ENCODE results near the gene DBNDD2.

DBNDD2 gene

GRCh38 chr20:45406260-45407066 is 1.6 kb upstream of the DBNDD2 start:
- TF ChIP-seq TAF1 (IDR thresholded peaks at IDR 0.05; ENCODE audit: borderline replicate concordance, insufficient read depth, low read length) (no peak), SIN3A (IDR thresholded peaks at IDR 0.05; ENCODE audit: borderline replicate concordance, insufficient read depth, low read length) (no peak)

- TF ChIP-seq TAF1 (IDR thresholded peaks at IDR 0.05; ENCODE audit: borderline replicate concordance, insufficient read depth, low read length) (no peak), POLR2AphosphoS5 (IDR thresholded peaks at IDR 0.05; ENCODE audit: low read depth, low read length) (no peak), REST (IDR thresholded peaks at IDR 0.05; ENCODE audit: insufficient read depth in 1 of 2, low read depth in 2 of 2, low read length in 2 of 2) (no peak), SIN3A (IDR thresholded peaks at IDR 0.05; ENCODE audit: borderline replicate concordance, insufficient read depth, low read length) (no peak), FOXP2 (optimal IDR thresholded peaks at IDR 0.05; ENCODE audit: borderline replicate concordance, extremely low read depth, extremely low read length, insufficient read depth) (no peak)
Measured at GRCh38 chr20:45407067-45407745, 883 bp upstream of the DBNDD2 start.

- TF ChIP-seq FOXP2 (optimal IDR thresholded peaks at IDR 0.05; ENCODE audit: borderline replicate concordance, extremely low read depth, extremely low read length, insufficient read depth) = no peak
- no peak for TF ChIP-seq REST (IDR thresholded peaks at IDR 0.05; ENCODE audit: insufficient read depth in 1 of 2, low read depth in 2 of 2, low read length in 2 of 2)
- TF ChIP-seq TAF1 (IDR thresholded peaks at IDR 0.05; ENCODE audit: borderline replicate concordance, insufficient read depth, low read length) = no peak
- no peak for TF ChIP-seq POLR2AphosphoS5 (IDR thresholded peaks at IDR 0.05; ENCODE audit: low read depth, low read length)
- TF ChIP-seq SIN3A (IDR thresholded peaks at IDR 0.05; ENCODE audit: borderline replicate concordance, insufficient read depth, low read length) = no peak
Measured at GRCh38 chr20:45408646-45409213, 641 bp downstream of the DBNDD2 start.

- TF ChIP-seq FOXP2 (optimal IDR thresholded peaks at IDR 0.05; ENCODE audit: borderline replicate concordance, extremely low read depth, extremely low read length, insufficient read depth) = no peak
- no peak for TF ChIP-seq REST (IDR thresholded peaks at IDR 0.05; ENCODE audit: insufficient read depth in 1 of 2, low read depth in 2 of 2, low read length in 2 of 2)
- no peak for TF ChIP-seq POLR2AphosphoS5 (IDR thresholded peaks at IDR 0.05; ENCODE audit: low read depth, low read length)
- TF ChIP-seq SIN3A (IDR thresholded peaks at IDR 0.05; ENCODE audit: borderline replicate concordance, insufficient read depth, low read length) = no peak
- no peak for TF ChIP-seq TAF1 (IDR thresholded peaks at IDR 0.05; ENCODE audit: borderline replicate concordance, insufficient read depth, low read length)
Measured at GRCh38 chr20:45409521-45410272, 1.6 kb downstream of the DBNDD2 start.

DNA sequence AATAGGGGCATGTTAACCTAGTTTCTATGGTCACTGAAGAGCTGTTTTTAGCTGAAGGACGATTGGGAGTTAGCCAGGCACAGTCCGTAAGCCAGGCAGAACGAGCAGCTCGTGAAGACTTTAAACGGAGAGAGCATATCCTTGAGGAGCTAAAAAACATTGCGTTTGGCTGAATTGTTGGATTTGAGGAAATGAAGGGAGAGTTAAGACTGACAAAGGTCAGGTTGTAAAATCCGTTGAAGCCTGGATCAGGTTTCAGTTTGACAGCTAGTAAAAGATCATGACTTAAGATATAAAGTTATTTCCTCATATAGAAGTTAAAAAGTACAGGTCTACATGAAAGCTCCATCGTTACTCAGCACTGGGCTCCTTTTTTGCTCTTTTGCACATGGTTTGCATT is 2.8 kb downstream of the DBNDD2 start:
- TF ChIP-seq POLR2AphosphoS5 (IDR thresholded peaks at IDR 0.05; ENCODE audit: low read depth, low read length) (no peak), SIN3A (IDR thresholded peaks at IDR 0.05; ENCODE audit: borderline replicate concordance, insufficient read depth, low read length) (no peak), FOXP2 (optimal IDR thresholded peaks at IDR 0.05; ENCODE audit: borderline replicate concordance, extremely low read depth, extremely low read length, insufficient read depth) (no peak), REST (IDR thresholded peaks at IDR 0.05; ENCODE audit: insufficient read depth in 1 of 2, low read depth in 2 of 2, low read length in 2 of 2) (no peak), TAF1 (IDR thresholded peaks at IDR 0.05; ENCODE audit: borderline replicate concordance, insufficient read depth, low read length) (no peak)
